A673 (cell line): Measurements from ENCODE around the gene TSPEAR. TPM values are rescaled to one million over a fixed set of nuclear protein-coding genes. Genes with fewer than 3 reads are reported as not detected.

ENCODE experiments used
- BruUV-seq: library from RNA; stranded (reverse); fragments of 400-500 nt; replicated peaks from 2 replicates; lab custom pipeline; 2021; lab: Mats Ljungman, UMichigan
- CTCF ChIA-PET: fragments of 300-600 bp; sonication (Branson Sonifier 250); formaldehyde crosslinking; loops from one replicate; lab custom pipeline; 2022; ENCODE audit warnings: antibody characterized with exemption; lab: Charles Lee
- POLR2A ChIA-PET: fragments of 300-600 bp; sonication (Branson Sonifier 250); formaldehyde crosslinking; loops from one replicate; lab custom pipeline; 2022; ENCODE audit warnings: antibody characterized with exemption; ENCODE audit not compliant: low non-redundant PET; lab: Charles Lee
- DNase-seq: peaks from one replicate; pipeline ENCODE4 v3.0.0-alpha.2; 2015; ENCODE audit warnings: low spot score
- H3K27ac ChIP-seq: fragments of 200-600 bp; sonication (generic); 2 replicates; pipeline ENCODE4 v1.5.1; 2016; ENCODE audit warnings: mixed run types, low read depth, mild to moderate bottlenecking, mixed read lengths, antibody characterized with exemption, low read length; ENCODE audit not compliant: poor library complexity, severe bottlenecking
- H3K27me3 ChIP-seq: fragments of 200-600 bp; sonication (generic); replicated peaks from 2 replicates; pipeline ENCODE4 v1.6.1; 2017; ENCODE audit warnings: mixed run types, low read depth, mild to moderate bottlenecking, mixed read lengths, antibody characterized with exemption, low read length; ENCODE audit not compliant: insufficient read depth, poor library complexity
- H3K36me3 ChIP-seq: fragments of 200-600 bp; sonication (generic); 2 replicates; pipeline ENCODE4 v1.6.1; 2016; ENCODE audit warnings: mixed run types, mild to moderate bottlenecking, mixed read lengths, antibody characterized with exemption, low read length; ENCODE audit not compliant: insufficient read depth, poor library complexity, severe bottlenecking
- H3K4me1 ChIP-seq: fragments of 200-600 bp; sonication (generic); 2 replicates; pipeline ENCODE4 v1.6.1; 2017; ENCODE audit warnings: mixed run types, mild to moderate bottlenecking, mixed read lengths, antibody characterized with exemption, low read length; ENCODE audit not compliant: insufficient read depth, poor library complexity, severe bottlenecking
- H3K4me3 ChIP-seq: fragments of 200-600 bp; sonication (generic); 2 replicates; pipeline ENCODE4 v1.5.1; 2016; ENCODE audit warnings: low read depth, mixed run types, mild to moderate bottlenecking, mixed read lengths, low read length; ENCODE audit not compliant: poor library complexity, severe bottlenecking
- H3K9me3 ChIP-seq: fragments of 200-600 bp; sonication (generic); 2 replicates; pipeline ENCODE4 v1.6.1; 2016; ENCODE audit warnings: mixed run types, low read depth, mild to moderate bottlenecking, mixed read lengths, antibody characterized with exemption, low read length; ENCODE audit not compliant: poor library complexity, severe bottlenecking
- CTCF ChIP-seq: fragments of 300-800, 200-600 bp; sonication (generic); conservative IDR thresholded peaks from 2 replicates; pipeline ENCODE4 v1.5.1; 2017; ENCODE audit warnings: low read depth, mild to moderate bottlenecking, antibody characterized with exemption, low read length, moderate library complexity, mixed read lengths
- EZH2 ChIP-seq: fragments of 200-600 bp; sonication (generic); IDR thresholded peaks from 2 replicates; pipeline ENCODE4 v1.6.1; 2017; ENCODE audit warnings: borderline replicate concordance, low read depth, mild to moderate bottlenecking, mixed read lengths, antibody characterized with exemption, low read length; ENCODE audit not compliant: poor library complexity, severe bottlenecking
- intact Hi-C: fragments of 100-400 bp; cut with micrococcal nuclease; formaldehyde crosslinking; loops from one replicate; pipeline ENCODE4 v1.10.0; 2022; ENCODE audit not compliant: unreplicated experiment
- total RNA-seq: library from RNA; stranded (reverse); gene quantifications from 2 replicates; pipeline ENCODE4 v1.2.3, GENCODE V29; 2021

Gene TSPEAR
- total RNA-seq, 1 experiment from 2014 or later = 8.3 TPM

DNA sequence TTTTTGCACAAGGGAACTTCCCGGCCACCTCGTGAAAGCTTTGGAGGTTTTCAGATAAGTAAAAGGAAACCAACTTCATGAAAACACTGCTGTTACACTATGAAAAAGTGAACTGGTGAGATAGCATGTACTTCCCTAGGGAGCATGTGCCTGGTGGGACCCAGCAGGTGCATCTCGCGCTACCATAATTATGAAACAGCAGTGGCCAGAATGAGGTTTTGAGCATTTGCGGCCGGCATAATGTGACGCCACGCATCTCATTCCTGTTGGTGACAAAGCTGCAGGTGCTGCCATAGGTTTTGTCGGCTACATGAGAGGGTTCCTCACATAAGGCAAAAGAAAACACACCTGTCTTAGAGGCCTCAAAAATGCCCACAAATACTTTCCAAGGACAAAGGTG, 154.5 kb downstream of the TSPEAR start:
- Histone ChIP-seq H3K4me1 (no peaks in the 10 kb centered on the region), H3K9me3 (no peaks in the 10 kb centered on the region), H3K27me3 (no peaks in the 10 kb centered on the region), H3K27ac (no peak overlapping the region), H3K4me3 (no peak overlapping the region), H3K36me3 (no peaks in the 10 kb centered on the region)
- ChIA-PET CTCF (no interaction called here), POLR2A (no interaction called here)
- no peak for TF ChIP-seq EZH2
- no peak for TF ChIP-seq CTCF
- BruUV-seq = no TSS peak
- intact Hi-C loops = no loop called here
- DNase-seq = no peak

- DNase-seq = no peak
- Histone ChIP-seq H3K4me1 (no peaks in the 10 kb centered on the region), H3K4me3 (no peak overlapping the region), H3K27ac (no peak overlapping the region), H3K27me3 (no peaks in the 10 kb centered on the region), H3K9me3 (no peaks in the 10 kb centered on the region), H3K36me3 (no peaks in the 10 kb centered on the region)
- BruUV-seq = no TSS peak
- TF ChIP-seq EZH2 (no peak), CTCF (no peak)
- CTCF ChIA-PET = no interaction called here
- intact Hi-C loops = no loop called here
- POLR2A ChIA-PET = no interaction called here
Observed at GRCh38 chr21:44555200-44555875, 156.0 kb downstream of the TSPEAR start.

DNA sequence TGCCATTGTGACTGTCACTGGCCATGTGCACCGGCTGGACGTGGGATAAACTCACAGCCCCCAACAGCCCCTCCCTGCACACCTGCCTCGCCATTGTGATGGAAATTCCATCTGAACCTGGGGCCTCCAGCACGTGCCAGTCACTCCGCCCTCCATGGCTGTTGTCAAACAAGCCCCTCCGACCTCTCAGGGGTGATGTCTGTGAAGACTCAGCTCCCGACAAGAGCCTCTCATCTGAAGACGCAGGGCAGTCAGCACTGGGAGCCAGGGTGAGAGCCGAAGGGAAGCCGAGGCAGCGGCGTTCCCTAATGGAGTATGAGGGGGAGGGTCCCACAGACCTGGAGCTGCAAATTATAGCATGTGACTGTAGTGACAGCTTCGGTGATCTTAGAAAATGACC, 158.7 kb downstream of the TSPEAR start:
- CTCF ChIA-PET = no interaction called here
- H3K9me3 ChIP-seq = no peaks in the 10 kb centered on the region
- intact Hi-C loops = no loop called here
- no peak for DNase-seq
- no TSS peak for BruUV-seq
- H3K4me1 ChIP-seq = no peaks in the 10 kb centered on the region
- H3K36me3 ChIP-seq = no peaks in the 10 kb centered on the region
- H3K27me3 ChIP-seq = no peaks in the 10 kb centered on the region
- no peak overlapping the region for H3K4me3 ChIP-seq
- POLR2A ChIA-PET = no interaction called here
- H3K27ac ChIP-seq = no peak overlapping the region
- TF ChIP-seq CTCF (no peak), EZH2 (no peak)
